D341Med (cell line): ENCODE measurements around the gene NF1.

Source experiments
- DNase-seq: peaks from one replicate; pipeline ENCODE4 v3.0.0; 2012; ENCODE audit warnings: low spot score

Gene NF1

DNA sequence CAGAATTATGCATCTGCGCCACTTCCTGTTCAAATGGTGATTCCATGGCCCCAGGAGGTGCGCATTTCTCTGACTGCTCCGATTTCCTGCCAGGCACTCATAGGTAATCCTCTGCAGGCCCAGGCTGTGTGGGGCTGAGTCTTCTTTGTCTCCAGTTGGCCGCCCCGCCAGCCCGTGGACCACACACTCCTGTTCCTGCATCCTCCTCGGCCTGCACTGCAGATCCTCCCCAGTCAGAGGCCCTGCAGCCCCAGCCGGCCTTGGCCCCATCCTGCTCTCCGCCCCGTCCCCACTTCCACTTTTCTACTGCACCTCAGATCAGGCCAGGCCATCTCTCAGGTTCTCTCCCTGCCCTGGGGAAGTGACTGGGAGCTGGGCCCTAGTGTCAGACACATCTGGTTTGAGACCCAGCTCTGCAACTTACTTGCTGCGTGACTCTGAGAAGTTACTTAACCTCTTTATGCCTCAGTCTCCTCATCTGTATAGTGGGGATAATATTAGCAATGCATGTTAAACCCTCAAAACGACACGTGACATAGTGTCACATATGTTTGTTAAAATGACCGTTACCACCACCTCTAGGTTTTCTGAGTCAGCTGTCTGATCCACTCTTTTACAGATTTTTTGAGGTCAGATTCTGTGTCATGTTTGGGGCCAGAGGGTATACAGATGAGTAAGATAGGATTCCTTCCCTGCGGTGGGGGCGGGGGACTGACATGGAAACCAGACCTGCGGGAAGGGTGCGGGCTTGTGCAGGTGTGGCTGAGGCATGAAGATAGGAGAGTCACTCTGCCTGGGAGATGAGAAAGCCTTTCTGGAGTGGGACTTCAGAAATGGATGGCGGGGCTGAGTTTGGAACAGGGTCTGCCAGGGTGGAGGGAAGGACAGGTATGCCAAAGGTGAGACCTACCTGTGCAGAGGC is 309.5 kb downstream of the NF1 start:
- peak; percentile 45 for DNase-seq

GRCh38 chr17:31405890-31406371 is 311.2 kb downstream of the NF1 start:
- DNase-seq = peak; percentile 65

- DNase-seq = no peak
Observed at GRCh38 chr17:31408586-31408985, 313.8 kb downstream of the NF1 start.

GRCh38 chr17:31411707-31412285 is 317.0 kb downstream of the NF1 start:
- DNase-seq = no peak

DNA sequence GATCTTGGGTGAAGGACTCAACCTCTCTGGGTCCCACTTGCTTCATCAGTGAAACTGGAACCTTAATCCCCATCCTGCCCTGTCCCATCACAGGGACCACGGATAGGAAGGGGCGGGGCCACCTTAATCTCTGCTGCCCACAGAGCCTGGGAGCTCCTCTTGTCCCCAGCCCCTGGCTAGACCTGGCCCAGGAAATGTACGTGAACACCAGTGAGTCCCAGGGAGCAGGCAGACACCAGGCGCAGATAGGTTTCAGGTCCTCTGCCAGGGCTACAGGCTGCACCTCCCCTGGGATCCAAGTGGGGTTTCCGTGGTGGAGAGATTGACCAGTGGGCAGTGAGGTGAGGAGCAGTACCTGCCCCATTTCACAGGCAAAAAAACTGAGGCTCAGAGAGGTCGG is 317.7 kb downstream of the NF1 start:
- no peak for DNase-seq

GRCh38 chr17:31413081-31413799 is 318.5 kb downstream of the NF1 start:
- DNase-seq = no peak

DNA sequence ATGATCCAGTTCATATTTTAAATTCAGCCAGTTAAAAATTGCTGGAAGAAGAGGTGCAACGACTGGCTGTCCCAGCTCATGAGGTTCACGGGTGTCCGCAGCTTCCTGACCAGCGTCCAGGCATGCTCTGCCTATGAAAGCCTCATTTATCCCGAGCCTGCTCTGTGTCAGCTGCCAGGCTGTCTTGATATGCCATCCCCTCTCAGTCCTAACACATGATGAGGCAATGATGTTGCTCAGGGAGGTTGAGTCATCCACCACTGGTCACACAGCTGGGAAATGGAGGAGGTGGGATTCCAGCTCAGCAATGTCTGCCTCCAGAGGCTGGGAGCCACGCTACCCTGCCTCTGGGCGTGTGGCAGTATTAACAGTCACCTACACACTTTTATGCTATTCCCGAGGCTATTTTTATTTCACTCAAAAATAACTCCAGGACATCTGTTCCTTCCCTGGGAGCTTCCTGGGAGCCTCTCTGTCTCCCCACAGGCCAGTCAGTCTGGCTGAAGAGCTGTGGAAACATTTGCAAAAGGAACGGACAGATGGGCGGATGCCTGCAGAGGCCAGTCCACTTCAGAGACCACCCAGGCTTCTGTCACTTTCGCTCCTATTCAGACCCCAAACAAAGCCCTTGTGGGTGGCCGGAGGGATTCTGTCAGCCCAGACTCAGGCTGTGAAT is 319.2 kb downstream of the NF1 start:
- no peak for DNase-seq

DNA sequence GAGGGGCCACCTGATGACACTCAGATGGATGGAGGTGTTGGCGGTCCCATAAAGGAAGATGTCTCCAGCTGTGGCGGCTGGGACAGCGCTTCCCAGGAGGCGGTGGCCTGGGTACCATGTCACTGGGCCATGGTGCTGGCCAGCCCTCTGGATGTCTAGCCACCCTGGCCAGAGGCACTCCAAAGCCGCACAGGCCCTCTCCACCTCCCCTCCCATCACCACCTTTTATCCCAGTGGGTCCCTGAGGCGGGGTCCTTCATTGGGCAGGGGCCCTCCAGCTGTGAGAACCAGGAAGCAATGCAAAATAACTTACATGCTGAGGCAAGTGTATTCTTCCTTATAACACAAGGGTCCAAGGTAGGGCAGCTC is 319.8 kb downstream of the NF1 start:
- DNase-seq = no peak

- no peak for DNase-seq
Observed at GRCh38 chr17:31415004-31415454, 320.3 kb downstream of the NF1 start.

DNA sequence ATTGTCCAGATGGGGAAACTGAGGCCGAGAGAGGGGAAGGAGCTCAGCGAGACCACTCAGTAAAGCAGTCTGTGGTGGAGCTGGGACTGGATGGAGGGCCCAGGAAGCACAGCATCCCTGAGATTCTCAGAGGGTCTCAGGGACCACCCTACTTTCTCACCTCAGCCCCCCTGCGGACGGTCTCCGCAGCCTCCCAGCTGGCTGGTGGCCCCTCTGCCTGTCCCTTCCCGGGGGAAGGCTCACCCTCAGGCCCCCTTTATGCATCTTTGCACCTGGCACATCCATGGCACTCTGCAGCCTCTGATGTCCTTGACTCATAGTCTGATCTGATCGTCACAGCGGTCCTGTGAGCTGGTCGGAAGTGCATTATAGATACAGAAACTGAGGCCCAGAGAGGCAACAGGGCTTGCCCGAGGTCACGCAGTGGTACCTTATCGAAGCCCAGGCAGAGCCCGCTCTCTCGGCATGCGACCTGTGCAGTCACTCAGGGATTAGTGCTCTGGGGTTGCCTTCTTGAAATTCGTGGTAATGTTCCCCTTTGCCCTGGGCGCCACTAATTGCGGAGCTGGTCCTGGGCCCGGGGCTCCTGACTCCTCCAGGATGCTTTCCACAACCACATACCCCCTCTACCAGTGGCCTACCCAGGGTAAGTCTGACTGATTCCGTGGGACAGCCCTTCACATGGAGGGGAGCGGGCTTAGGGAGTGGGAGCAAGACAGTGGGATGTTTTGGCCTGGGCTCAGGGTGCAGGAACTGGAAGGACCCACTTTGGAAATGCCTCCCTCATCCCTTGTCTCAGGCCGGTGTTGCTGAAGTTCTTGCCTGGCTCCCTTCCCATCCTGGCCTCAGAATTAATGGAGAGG is 321.1 kb downstream of the NF1 start:
- DNase-seq = no peak

- DNase-seq = no peak
Observed at GRCh38 chr17:31416503-31416923, 321.7 kb downstream of the NF1 start.

GRCh38 chr17:31417051-31417792 is 322.4 kb downstream of the NF1 start:
- no peak for DNase-seq

- no peak for DNase-seq
Observed at GRCh38 chr17:31418773-31419350, 324.1 kb downstream of the NF1 start.

- DNase-seq = no peak
Observed at GRCh38 chr17:31422443-31422842, 327.7 kb downstream of the NF1 start.

- DNase-seq = no peak
Observed at GRCh38 chr17:31424944-31425281, 330.1 kb downstream of the NF1 start.

DNA sequence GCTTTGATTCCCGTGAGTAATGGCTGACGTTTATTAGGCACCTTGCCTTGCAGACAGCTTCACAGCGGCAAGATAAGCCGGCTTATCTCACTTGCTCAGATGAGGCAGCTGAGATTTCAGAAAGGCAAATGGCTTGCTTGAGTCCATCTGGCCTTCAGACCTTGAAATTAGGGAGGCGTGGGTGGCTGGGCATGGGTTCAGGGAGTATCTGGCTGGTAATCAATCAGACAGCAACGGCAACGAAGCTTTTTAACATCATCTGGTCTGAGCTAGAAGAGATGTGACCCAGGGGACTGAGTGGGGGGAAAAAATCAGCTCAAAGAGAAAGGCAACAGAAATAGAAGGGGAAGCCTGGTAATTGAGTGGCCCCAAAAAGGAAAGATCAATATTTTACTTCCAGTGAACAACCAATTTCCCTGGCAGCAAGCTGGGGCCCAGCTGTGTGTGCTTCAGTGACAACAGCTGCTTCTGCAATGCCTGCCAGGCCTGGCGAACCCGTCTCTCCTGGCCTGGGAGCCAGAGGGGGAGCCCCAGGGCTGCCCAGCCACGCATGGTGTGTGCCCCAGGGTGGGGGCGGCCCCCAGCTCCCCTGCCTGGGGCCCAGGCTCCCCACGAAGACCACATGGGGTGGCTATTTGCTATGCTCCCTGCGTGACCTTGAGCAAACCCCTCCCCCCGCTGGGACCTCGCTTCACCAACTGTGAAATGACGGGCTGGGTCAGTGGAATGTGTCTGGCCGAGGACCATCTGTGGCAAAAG is 330.7 kb downstream of the NF1 start:
- peak; percentile 87 for DNase-seq
